ENCODE measurements around the gene CCDC40. TPM values are rescaled to one million over a fixed set of nuclear protein-coding genes. Genes with fewer than 3 reads are reported as not detected.

Gene CCDC40
- polyA plus RNA-seq, 4 donors = 6.8 to 18.0 (median 14.3) TPM

DNA sequence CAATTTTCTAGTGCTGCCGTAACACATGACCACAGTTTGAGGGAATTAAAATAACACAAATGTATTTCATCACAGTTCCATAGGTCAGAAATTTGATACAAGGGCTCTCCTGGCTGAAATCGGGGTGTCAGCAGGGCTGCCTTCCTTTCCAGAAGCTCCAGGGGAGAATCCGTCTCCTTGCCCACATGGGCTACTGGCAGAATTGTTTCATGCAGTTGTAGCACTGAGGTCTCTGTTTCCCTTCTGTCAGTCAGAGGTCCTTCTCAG is 89.9 kb downstream of the CCDC40 start:
- DNase-seq (ENCODE audit: low read depth in 4 of 4, low spot score in 3 of 4) = no peak

DNA sequence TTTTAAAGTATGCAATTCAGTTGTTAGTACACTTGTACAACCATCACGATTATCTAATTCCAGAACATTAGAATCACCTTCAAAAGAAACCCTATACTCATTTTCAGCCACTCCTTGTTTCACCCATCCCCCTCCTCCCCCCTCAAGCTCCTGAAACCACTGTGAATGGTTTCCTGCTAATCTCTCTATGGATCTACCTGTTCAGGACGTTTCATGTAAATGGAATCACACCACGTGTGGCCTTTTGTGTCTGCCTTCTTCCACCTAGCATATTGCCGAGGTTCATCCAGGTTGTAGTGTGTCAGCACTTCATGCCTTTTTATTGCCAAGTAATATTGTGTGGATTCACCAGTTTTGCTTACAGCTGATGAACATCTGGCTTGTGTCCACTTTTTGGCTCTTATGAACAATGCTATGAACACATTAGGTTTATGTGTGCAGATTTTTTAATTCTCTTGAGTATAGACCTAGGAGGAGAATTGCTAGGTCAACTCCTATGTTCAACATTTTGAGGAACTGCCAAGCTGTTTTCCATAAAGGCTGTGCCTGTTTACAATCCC is 92.6 kb downstream of the CCDC40 start:
- no peak for DNase-seq (ENCODE audit: low read depth in 4 of 4, low spot score in 3 of 4)

- no peak for DNase-seq (ENCODE audit: low read depth in 4 of 4, low spot score in 3 of 4)
Measured at GRCh38 chr17:80130992-80131391, 94.5 kb downstream of the CCDC40 start.

GRCh38 chr17:80132906-80133625 is 96.6 kb downstream of the CCDC40 start:
- no peak for DNase-seq (ENCODE audit: low read depth in 4 of 4, low spot score in 3 of 4)

- no peak for DNase-seq (ENCODE audit: low read depth in 4 of 4, low spot score in 3 of 4)
Measured at GRCh38 chr17:80133626-80133970, 97.2 kb downstream of the CCDC40 start.

DNA sequence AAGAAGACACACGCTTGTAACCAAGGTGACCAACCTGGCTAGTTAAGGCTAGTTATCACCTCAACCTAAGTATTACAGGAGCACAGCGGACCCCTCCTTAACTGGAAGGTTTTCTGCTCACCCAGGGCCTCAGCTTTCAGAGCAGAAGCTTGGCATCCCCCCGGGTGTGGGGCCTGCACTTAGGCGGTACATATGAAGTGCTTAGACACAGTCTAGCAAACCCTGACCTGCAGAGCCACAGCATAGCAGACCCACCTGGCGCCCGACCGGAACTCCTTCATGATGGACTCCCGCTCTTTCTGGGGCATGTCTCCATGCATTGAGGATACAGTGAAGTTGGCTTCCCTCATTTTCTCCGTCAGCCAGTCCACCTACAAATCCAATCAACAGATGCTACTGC is 100.7 kb downstream of the CCDC40 start:
- DNase-seq (ENCODE audit: low read depth in 4 of 4, low spot score in 3 of 4) = no peak

DNA sequence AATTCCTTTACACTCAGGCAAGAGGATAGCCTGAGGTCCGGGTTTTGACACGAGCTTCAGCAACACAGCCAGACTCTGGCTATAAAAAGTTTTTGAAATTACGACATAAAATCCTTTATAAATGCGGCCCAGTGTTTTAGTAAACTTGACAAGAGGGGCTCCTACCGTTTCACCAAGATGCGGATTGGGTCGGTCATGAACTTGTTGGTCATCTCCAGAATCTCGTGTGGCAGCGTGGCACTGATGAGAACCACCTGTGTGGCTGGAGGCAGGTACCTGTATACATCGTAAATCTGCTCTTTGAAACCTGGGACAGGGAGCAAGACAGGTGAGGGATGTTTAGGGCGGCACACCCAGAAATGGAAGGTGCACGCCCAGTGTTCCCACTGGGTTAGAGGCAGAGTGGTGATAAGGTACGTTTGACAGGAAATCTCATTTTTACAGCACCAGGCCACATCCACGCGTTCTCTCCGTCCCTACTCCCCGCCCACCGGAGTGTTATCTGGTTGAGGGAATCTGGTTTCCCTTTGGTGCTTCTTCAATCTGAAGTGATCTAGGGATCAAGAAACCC is 102.5 kb downstream of the CCDC40 start:
- DNase-seq (ENCODE audit: low read depth in 4 of 4, low spot score in 3 of 4) = no peak

GRCh38 chr17:80141463-80142165 is 105.2 kb downstream of the CCDC40 start:
- DNase-seq (ENCODE audit: low read depth in 4 of 4, low spot score in 3 of 4) = no peak

- no peak for DNase-seq (ENCODE audit: low read depth in 4 of 4, low spot score in 3 of 4)
Measured at GRCh38 chr17:80142929-80143328, 106.5 kb downstream of the CCDC40 start.

GRCh38 chr17:80145076-80146075 is 108.9 kb downstream of the CCDC40 start:
- DNase-seq (ENCODE audit: low read depth in 4 of 4, low spot score in 3 of 4) = no peak

DNA sequence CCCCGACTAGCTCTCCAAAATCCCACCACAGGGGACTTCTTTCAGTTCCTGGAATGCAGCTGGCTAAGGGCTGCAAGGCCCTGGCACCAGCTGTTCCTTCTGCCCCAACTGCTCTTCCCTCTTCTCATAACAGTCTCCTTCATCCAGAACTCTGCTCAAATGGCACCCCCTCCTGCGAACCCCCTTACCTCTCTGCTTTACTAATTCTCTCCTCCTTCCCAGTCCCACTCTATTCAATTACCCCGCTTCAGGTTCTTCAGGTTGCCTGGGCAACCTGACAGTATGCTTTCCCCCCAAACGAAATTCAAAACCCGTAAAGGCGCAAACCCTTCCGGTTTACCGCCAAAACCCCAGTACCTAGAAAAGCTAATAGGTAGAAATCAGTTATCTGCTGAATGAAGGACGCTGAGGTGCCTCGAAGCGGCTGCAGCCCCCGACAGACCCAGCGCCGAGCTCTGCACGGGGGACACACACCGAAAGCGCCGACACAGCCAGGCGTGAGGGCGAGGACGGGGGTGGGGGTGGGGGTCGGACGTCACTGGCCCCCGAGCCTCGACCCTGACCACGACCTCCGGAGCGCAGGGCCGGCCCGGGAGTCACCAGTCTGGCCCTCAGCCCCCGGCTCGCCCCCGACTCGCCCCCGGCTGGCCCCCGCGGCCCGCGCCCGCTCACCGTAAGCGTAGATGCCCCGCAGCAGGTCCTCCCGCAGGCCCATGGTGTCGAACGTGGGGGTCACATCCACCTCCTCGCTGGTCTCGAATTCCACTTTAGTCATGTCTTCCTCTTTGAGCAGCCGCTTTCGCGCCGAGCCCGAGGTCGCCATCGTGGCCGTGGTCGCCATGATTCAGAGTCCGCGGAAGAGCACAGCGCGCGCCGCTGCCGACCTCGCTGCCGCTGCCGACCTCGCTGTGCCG is 109.9 kb downstream of the CCDC40 start:
- DNase-seq (ENCODE audit: low read depth in 4 of 4, low spot score in 3 of 4) = no peak

DNA sequence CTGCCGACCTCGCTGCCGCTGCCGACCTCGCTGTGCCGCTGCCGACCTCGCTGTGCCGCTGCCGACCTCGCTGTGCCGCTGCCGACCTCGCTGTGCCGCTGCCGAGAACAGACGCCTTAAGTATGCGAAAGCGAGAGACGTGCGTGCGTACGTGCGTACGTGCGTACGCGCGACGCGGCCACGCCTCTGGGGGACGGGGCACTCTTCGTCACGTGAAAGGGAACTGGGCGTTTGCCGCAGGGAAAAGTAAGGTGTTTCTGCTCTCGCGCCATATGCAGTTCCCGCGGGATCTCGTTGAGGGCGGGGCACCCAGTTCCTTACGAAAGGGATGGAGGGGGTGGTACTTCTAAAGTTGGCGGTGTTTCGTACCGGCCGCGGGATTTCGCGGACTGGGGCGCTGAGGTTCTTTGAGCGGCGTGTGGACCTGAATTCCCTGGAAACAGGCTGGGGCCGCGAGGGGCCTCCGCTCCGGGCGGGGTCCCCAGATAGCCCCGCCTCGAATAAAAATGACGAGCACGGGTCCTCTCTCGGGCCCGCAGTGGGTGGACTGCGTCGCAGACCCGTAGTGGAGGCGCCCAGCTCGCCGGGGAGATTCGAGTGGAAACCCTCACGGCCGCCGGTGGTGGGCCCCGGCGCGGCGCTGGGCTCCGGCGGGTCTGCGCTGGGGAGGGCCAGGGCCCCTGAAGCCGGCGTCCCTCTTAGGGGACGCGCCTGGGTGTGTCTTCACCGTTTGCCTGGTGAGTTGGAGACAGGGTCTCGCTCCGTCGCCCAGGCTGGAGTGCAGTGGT is 110.8 kb downstream of the CCDC40 start, which contains the start of gene EIF4A3:
EIF4A3 (minus strand) TSS at position 94 of the 788 bp plus-strand sequence. CDS start 167 bp downstream, outside the sequence.
- DNase-seq (ENCODE audit: low read depth in 4 of 4, low spot score in 3 of 4) = peak; percentile 95 to 99 (median 98)

Other genes starting within 250 kb of the CCDC40 start
- 10 to 100 TPM in 3 of 4 donors, 1 to 10 TPM in 1; 9.2 to 18.9 (median 12.5) TPM for gene CBX8, start 239.6 kb upstream of the CCDC40 start, polyA plus RNA-seq (ENCODE audit: insufficient read length in 4 of 4)
- gene CBX4, start 197.2 kb upstream of the CCDC40 start, polyA plus RNA-seq (ENCODE audit: insufficient read length in 4 of 4) = 10 to 100 TPM; 10.1 to 16.9 (median 13.4) TPM
- 10 to 100 TPM; 27.8 to 31.5 (median 30.4) TPM for gene TBC1D16, start 770 bp upstream of the CCDC40 start, polyA plus RNA-seq (ENCODE audit: insufficient read length in 4 of 4)
- gene GAA, start 64.9 kb downstream of the CCDC40 start, polyA plus RNA-seq (ENCODE audit: insufficient read length in 4 of 4) = 10 to 100 TPM; 35.5 to 71.0 (median 42.4) TPM
- gene EIF4A3, start 110.5 kb downstream of the CCDC40 start, polyA plus RNA-seq (ENCODE audit: insufficient read length in 4 of 4) = 100 to 1,000 TPM; 102 to 122 (median 115) TPM
- 1 to 10 TPM in 3 of 4 donors, under 1 TPM in 1; 0.59 to 3.5 (median 1.7) TPM for gene CARD14, start 133.4 kb downstream of the CCDC40 start, polyA plus RNA-seq (ENCODE audit: insufficient read length in 4 of 4)
- gene SGSH, start 183.7 kb downstream of the CCDC40 start, polyA plus RNA-seq (ENCODE audit: insufficient read length in 4 of 4) = 10 to 100 TPM; 28.4 to 54.6 (median 35.8) TPM
- gene SLC26A11, start 183.8 kb downstream of the CCDC40 start, polyA plus RNA-seq (ENCODE audit: insufficient read length in 4 of 4) = 10 to 100 TPM; 18.5 to 34.9 (median 21.7) TPM
- gene RNF213, start 224.2 kb downstream of the CCDC40 start, polyA plus RNA-seq (ENCODE audit: insufficient read length in 4 of 4) = 10 to 100 TPM; 44.5 to 79.9 (median 61.2) TPM

Measured in left renal pelvis (tissue), 4 donors.